Measurements from ENCODE around the gene GABRA1. TPM values are rescaled to one million over a fixed set of nuclear protein-coding genes. Genes with fewer than 3 reads are reported as not detected.

Gene GABRA1
- polyA plus RNA-seq, 1 experiment = not detected

DNA sequence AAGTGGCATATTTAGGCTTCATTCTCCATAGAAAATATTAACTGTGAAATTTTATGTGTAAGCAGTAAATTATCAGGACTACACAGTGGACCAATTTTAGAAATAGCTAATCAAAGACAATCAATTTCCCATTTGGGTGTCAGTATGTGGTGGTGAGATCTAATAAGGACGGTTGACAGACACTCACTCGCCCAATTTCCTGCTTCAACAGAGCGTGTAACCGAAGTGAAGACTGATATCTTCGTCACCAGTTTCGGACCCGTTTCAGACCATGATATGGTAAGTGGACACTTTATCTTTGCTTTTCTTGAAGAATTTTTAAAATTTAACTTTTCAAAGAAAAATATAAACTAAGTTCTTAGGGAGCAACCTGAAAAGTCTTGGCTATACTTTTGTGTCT is 17.6 kb downstream of the GABRA1 start:
- Histone ChIP-seq H3K27me3 (ENCODE audit: control insufficient read depth, insufficient read depth, low read length) (no peaks in the 10 kb centered on the region), H3K36me3 (ENCODE audit: control insufficient read depth, insufficient read depth, low read length) (no peaks in the 10 kb centered on the region), H3K4me3 (ENCODE audit: low read depth, low read length) (no peak overlapping the region)
- ChIA-PET POLR2A (no interaction called here), CTCF (no interaction called here)
- no peak for DNase-seq (ENCODE audit: low read depth)
- TF ChIP-seq, protein P1, sequence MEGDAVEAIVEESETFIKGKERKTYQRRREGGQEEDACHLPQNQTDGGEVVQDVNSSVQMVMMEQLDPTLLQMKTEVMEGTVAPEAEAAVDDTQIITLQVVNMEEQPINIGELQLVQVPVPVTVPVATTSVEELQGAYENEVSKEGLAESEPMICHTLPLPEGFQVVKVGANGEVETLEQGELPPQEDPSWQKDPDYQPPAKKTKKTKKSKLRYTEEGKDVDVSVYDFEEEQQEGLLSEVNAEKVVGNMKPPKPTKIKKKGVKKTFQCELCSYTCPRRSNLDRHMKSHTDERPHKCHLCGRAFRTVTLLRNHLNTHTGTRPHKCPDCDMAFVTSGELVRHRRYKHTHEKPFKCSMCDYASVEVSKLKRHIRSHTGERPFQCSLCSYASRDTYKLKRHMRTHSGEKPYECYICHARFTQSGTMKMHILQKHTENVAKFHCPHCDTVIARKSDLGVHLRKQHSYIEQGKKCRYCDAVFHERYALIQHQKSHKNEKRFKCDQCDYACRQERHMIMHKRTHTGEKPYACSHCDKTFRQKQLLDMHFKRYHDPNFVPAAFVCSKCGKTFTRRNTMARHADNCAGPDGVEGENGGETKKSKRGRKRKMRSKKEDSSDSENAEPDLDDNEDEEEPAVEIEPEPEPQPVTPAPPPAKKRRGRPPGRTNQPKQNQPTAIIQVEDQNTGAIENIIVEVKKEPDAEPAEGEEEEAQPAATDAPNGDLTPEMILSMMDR (IDR thresholded peaks at IDR 0.05; ENCODE audit: insufficient read depth, low read depth, low read length) = no peak

DNA sequence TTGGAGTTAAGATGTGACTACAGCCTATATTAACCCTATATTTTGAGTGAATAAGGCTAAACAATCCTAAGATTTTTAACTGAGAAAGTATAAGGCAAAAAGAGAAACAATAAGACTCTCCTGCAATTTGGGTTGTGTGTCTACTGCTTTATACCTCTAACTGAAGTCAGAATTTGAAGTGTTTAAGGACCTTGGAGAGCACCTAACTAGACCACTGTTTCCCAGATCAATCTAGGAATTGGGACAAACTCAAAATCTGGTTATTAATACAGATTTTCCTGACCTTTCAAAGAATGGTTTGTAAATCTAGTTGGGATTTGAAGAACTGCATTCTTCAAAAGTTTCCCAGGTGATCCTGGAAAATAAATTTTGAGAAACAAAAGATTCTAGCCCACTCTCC is 42.1 kb downstream of the GABRA1 start:
- POLR2A ChIA-PET = no interaction called here
- no peaks in the 10 kb centered on the region for H3K36me3 ChIP-seq (ENCODE audit: control insufficient read depth, insufficient read depth, low read length)
- TF ChIP-seq, protein P1 (IDR thresholded peaks at IDR 0.05; ENCODE audit: insufficient read depth, low read depth, low read length) = no peak

DNA sequence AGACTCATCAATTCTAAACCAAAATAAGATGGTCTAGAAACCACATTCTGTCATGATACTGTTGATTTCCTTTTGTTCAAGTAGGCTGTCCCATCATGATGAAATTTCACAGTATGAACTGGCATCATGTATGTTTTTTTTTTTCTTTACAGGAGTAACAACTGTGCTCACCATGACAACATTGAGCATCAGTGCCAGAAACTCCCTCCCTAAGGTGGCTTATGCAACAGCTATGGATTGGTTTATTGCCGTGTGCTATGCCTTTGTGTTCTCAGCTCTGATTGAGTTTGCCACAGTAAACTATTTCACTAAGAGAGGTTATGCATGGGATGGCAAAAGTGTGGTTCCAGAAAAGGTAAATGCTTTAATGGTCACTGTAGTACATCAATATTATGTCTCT is 47.6 kb downstream of the GABRA1 start:
- no peaks in the 10 kb centered on the region for H3K27me3 ChIP-seq (ENCODE audit: control insufficient read depth, insufficient read depth, low read length)
- no peaks in the 10 kb centered on the region for H3K36me3 ChIP-seq (ENCODE audit: control insufficient read depth, insufficient read depth, low read length)
- no peak for DNase-seq (ENCODE audit: low read depth)
- CTCF ChIA-PET = no interaction called here
- no peak overlapping the region for H3K4me3 ChIP-seq (ENCODE audit: low read depth, low read length)
- POLR2A ChIA-PET = no interaction called here
- TF ChIP-seq, protein P1 (IDR thresholded peaks at IDR 0.05; ENCODE audit: insufficient read depth, low read depth, low read length) = no peak

More for the DNA sequence above, 42.1 kb downstream of the GABRA1 start:
- no peak for DNase-seq (ENCODE audit: low read depth)
- no peak overlapping the region for H3K4me3 ChIP-seq (ENCODE audit: low read depth, low read length)
- CTCF ChIA-PET = no interaction called here
- no peaks in the 10 kb centered on the region for H3K27me3 ChIP-seq (ENCODE audit: control insufficient read depth, insufficient read depth, low read length)

DNA sequence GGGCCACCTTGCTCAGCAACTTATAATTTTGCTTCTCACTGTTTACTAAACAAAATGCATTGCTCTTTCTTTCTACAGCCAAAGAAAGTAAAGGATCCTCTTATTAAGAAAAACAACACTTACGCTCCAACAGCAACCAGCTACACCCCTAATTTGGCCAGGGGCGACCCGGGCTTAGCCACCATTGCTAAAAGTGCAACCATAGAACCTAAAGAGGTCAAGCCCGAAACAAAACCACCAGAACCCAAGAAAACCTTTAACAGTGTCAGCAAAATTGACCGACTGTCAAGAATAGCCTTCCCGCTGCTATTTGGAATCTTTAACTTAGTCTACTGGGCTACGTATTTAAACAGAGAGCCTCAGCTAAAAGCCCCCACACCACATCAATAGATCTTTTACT is 49.1 kb downstream of the GABRA1 start:
- ChIA-PET CTCF (no interaction called here), POLR2A (no interaction called here)
- Histone ChIP-seq H3K27me3 (ENCODE audit: control insufficient read depth, insufficient read depth, low read length) (no peaks in the 10 kb centered on the region), H3K4me3 (ENCODE audit: low read depth, low read length) (no peak overlapping the region), H3K36me3 (ENCODE audit: control insufficient read depth, insufficient read depth, low read length) (no peaks in the 10 kb centered on the region)
- TF ChIP-seq, protein P1 (IDR thresholded peaks at IDR 0.05; ENCODE audit: insufficient read depth, low read depth, low read length) = no peak
- no peak for DNase-seq (ENCODE audit: low read depth)

DNA sequence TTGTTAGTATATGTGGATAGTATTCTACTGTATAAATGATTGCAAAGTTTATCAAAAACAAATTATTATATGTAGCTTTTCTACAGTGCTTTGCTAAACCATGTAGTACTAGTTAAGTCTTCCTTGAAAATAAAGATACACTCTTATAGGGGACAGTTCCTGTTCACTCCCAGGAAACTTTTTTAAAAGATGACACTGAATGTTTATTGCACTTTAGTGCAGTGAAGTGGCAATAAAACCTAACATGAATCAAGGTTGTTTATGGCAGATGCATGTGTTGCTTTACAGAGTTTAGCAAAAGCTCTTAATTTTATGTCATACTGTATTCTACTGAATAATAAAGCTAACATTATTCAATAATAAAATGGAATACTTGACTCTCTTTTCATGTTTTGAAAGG is 51.7 kb downstream of the GABRA1 start:
- TF ChIP-seq, protein P1 (IDR thresholded peaks at IDR 0.05; ENCODE audit: insufficient read depth, low read depth, low read length) = no peak
- ChIA-PET CTCF (no interaction called here), POLR2A (no interaction called here)
- Histone ChIP-seq H3K36me3 (ENCODE audit: control insufficient read depth, insufficient read depth, low read length) (no peaks in the 10 kb centered on the region), H3K27me3 (ENCODE audit: control insufficient read depth, insufficient read depth, low read length) (no peaks in the 10 kb centered on the region), H3K4me3 (ENCODE audit: low read depth, low read length) (no peak overlapping the region)
- no peak for DNase-seq (ENCODE audit: low read depth)

Data from BJ (cell line).